ENCODE data around the gene AMIGO1.
A peak's percentile ranks its signal among the peaks of the same experiment; 100 is the strongest.

Gene AMIGO1

GRCh38 chr1:109509176-109510134 lies at the start of gene AMIGO1:
Gene AMIGO1 (minus strand): TSS chr1:109509727. CDS start chr1:109508912, 815 bp downstream.
- Mint-ChIP-seq H3K27me3 (ENCODE audit: low read depth, poor library complexity) (peaks cover 79% of the 10 kb centered on the region), H3K4me3 (peak within 1 kb of the TSS; percentile 88), H3K36me3 (ENCODE audit: low read depth) (peaks cover 7% of the 10 kb centered on the region), H3K4me1 (peaks cover 24% of the 10 kb centered on the region), H3K9me3 (no peaks in the 10 kb centered on the region), H3K27ac (peak within 1 kb of the TSS; percentile 7)
- no peak for TF ChIP-seq CTCF (IDR thresholded peaks at IDR 0.05)
- DNase-seq, result peak; percentile 86

- Mint-ChIP-seq H3K4me3 (no peak overlapping the region), H3K27me3 (ENCODE audit: low read depth, poor library complexity) (no peaks in the 10 kb centered on the region), H3K4me1 (peaks cover 17% of the 10 kb centered on the region), H3K9me3 (no peaks in the 10 kb centered on the region), H3K27ac (no peak overlapping the region), H3K36me3 (ENCODE audit: low read depth) (peaks cover 28% of the 10 kb centered on the region)
- no peak for TF ChIP-seq CTCF (IDR thresholded peaks at IDR 0.05)
- no peak for DNase-seq
These were observed 48.0 kb upstream of the AMIGO1 start for GRCh38 chr1:109557520-109557919.

GRCh38 chr1:109556563-109556962 lies 47.0 kb upstream of the AMIGO1 start:
- peaks cover 11% of the 10 kb centered on the region for H3K4me1 Mint-ChIP-seq
- H3K27me3 Mint-ChIP-seq (ENCODE audit: low read depth, poor library complexity), result no peaks in the 10 kb centered on the region
- no peak for DNase-seq
- no peak for TF ChIP-seq CTCF (IDR thresholded peaks at IDR 0.05)
- no peaks in the 10 kb centered on the region for H3K9me3 Mint-ChIP-seq
- H3K36me3 Mint-ChIP-seq (ENCODE audit: low read depth), result peaks cover 30% of the 10 kb centered on the region
- no peak overlapping the region for H3K27ac Mint-ChIP-seq
- no peak overlapping the region for H3K4me3 Mint-ChIP-seq

- no peaks in the 10 kb centered on the region for H3K9me3 Mint-ChIP-seq
- peak within 1 kb of the TSS; percentile 96 for H3K4me3 Mint-ChIP-seq
- peak; percentile 88 for DNase-seq
- peak within 1 kb of the TSS; percentile 98 for H3K27ac Mint-ChIP-seq
- TF ChIP-seq CTCF (IDR thresholded peaks at IDR 0.05), result no peak
- H3K36me3 Mint-ChIP-seq (ENCODE audit: low read depth), result peaks cover 7% of the 10 kb centered on the region
- peaks cover 41% of the 10 kb centered on the region for H3K4me1 Mint-ChIP-seq
- H3K27me3 Mint-ChIP-seq (ENCODE audit: low read depth, poor library complexity), result peaks cover 8% of the 10 kb centered on the region
These were observed 39.1 kb upstream of the AMIGO1 start, which contains the start of gene GNAI3 for GRCh38 chr1:109548321-109549267. Gene GNAI3 (plus strand): TSS chr1:109548615. CDS start chr1:109548721, 106 bp downstream.

GRCh38 chr1:109547463-109548320 lies 38.2 kb upstream of the AMIGO1 start:
- no peaks in the 10 kb centered on the region for H3K9me3 Mint-ChIP-seq
- H3K4me1 Mint-ChIP-seq, result peaks cover 41% of the 10 kb centered on the region
- peaks cover 16% of the 10 kb centered on the region for H3K27me3 Mint-ChIP-seq (ENCODE audit: low read depth, poor library complexity)
- TF ChIP-seq CTCF (IDR thresholded peaks at IDR 0.05), result no peak
- DNase-seq, result peak; percentile 21
- peak overlapping the region; percentile 96 for H3K4me3 Mint-ChIP-seq
- peaks cover 4% of the 10 kb centered on the region for H3K36me3 Mint-ChIP-seq (ENCODE audit: low read depth)
- peak overlapping the region; percentile 98 for H3K27ac Mint-ChIP-seq
